HCT116 (cell line): Measurements from ENCODE around the gene LMOD3. TPM values are rescaled to one million over a fixed set of nuclear protein-coding genes. Genes with fewer than 3 reads are reported as not detected.

Experiments
- ATAC-seq: fragments of 200-7000 bp; cut with Tn5 transposase; 2 replicates; pipeline ENCODE4 v1.9.1; 2020; ENCODE audit warnings: mild to moderate bottlenecking, moderate library complexity
- BruUV-seq: library from RNA; stranded (reverse); fragments of 400-500 nt; replicated peaks from 2 replicates; lab custom pipeline; 2021; lab: Mats Ljungman, UMichigan
- CTCF ChIA-PET: fragments of 300-600 bp; sonication (Branson Sonifier 250); formaldehyde crosslinking; loops from one replicate; lab custom pipeline; 2021; ENCODE audit warnings: antibody characterized with exemption; lab: Charles Lee
- POLR2A ChIA-PET: fragments of 300-600, 350-600 bp; sonication (Branson Sonifier 250); formaldehyde crosslinking; loops from one replicate; lab custom pipeline; 2021; ENCODE audit warnings: antibody characterized with exemption; lab: Charles Lee
- RAD21 ChIA-PET, 2 experiments: fragments of 300-600 bp; sonication (Branson Sonifier 250); formaldehyde crosslinking; loops; one replicate each; lab custom pipeline; 2023; ENCODE audit warnings: low total read pairs in 2 of 2; ENCODE audit not compliant: uncharacterized antibody in 2 of 2, unreplicated experiment in 2 of 2, low non-redundant PET in 1 of 2; lab: Charles Lee
- DNase-seq: peaks from one replicate; pipeline ENCODE4 v3.0.0-alpha.2; 2010; ENCODE audit warnings: low read depth, low spot score
- H2AFZ ChIP-seq: fragments of 200-600 bp; shearing (Covaris generic), sonication (generic); 2 replicates; pipeline ENCODE4 v1.6.1; 2017; ENCODE audit warnings: low read depth, mixed run types, mixed read lengths, antibody characterized with exemption, low read length; ENCODE audit not compliant: poor library complexity, severe bottlenecking
- H3K27ac ChIP-seq: 2 replicates; pipeline ENCODE4 v1.5.1; 2012; ENCODE audit warnings: low read depth, low read length
- H3K27me3 ChIP-seq: fragments of 200-600 bp; sonication (generic); 2 replicates; pipeline ENCODE4 v1.6.1; 2016; ENCODE audit warnings: mixed run types, low read length, mixed read lengths; ENCODE audit not compliant: insufficient read depth
- H3K36me3 ChIP-seq, 2 experiments: fragments of 200-500 bp in 1 of 2; fragments of 200-600 bp in 1 of 2; sonication (Bioruptor generic) in 1 of 2; sonication (generic) in 1 of 2; 2 replicates each; pipeline versions ENCODE4 v1.5.1 to v1.6.1; 2014 to 2016; ENCODE audit warnings: low read length in 2 of 2, inconsistent platforms in 1 of 2, mixed read lengths in 1 of 2, mixed run types in 1 of 2; ENCODE audit not compliant: insufficient read depth in 2 of 2, control insufficient read depth in 1 of 2
- H3K4me1 ChIP-seq, 2 experiments: fragments of 200-600 bp in 1 of 2; sonication (generic) in 1 of 2; 2 replicates each; pipeline versions ENCODE4 v1.5.1 to v1.6.1; 2012 to 2017; ENCODE audit warnings: low read length in 2 of 2, inconsistent platforms in 1 of 2, mild to moderate bottlenecking in 1 of 2, mixed read lengths in 1 of 2, mixed run types in 1 of 2, moderate library complexity in 1 of 2; ENCODE audit not compliant: insufficient read depth in 2 of 2, control insufficient read depth in 1 of 2
- H3K4me2 ChIP-seq: fragments of 200-600 bp; sonication (generic); 2 replicates; pipeline ENCODE4 v1.6.1; 2017; ENCODE audit warnings: mixed run types, low read length, mixed read lengths
- H3K4me3 ChIP-seq, 2 experiments: fragments of 200-600 bp in 1 of 2; sonication (generic) in 1 of 2; replicated peaks in 1 of 2; 2 replicates each; pipeline ENCODE4 v1.5.1; 2011 to 2016; ENCODE audit warnings: low read length in 2 of 2, control low read depth in 1 of 2, low read depth in 1 of 2, mild to moderate bottlenecking in 1 of 2, mixed read lengths in 1 of 2, mixed run types in 1 of 2
- H3K79me2 ChIP-seq: fragments of 200-600 bp; sonication (generic); 2 replicates; pipeline ENCODE4 v1.6.1; 2017; ENCODE audit warnings: mild to moderate bottlenecking, mixed run types, low read length, moderate library complexity, mixed read lengths; ENCODE audit not compliant: insufficient read depth
- H3K9ac ChIP-seq: fragments of 200-600 bp; sonication (generic); 2 replicates; pipeline ENCODE4 v1.6.1; 2016; ENCODE audit warnings: low read length, mixed read lengths
- H3K9me2 ChIP-seq: fragments of 200-600 bp; sonication (generic), shearing (Covaris generic); 2 replicates; pipeline ENCODE4 v1.6.1; 2017; ENCODE audit warnings: mixed run types, mild to moderate bottlenecking, moderate library complexity; ENCODE audit not compliant: insufficient read depth
- H3K9me3 ChIP-seq, 2 experiments: fragments of 200-500 bp in 1 of 2; fragments of 200-600 bp in 1 of 2; sonication (Bioruptor generic) in 1 of 2; sonication (generic) in 1 of 2; 2 replicates each; pipeline ENCODE4 v1.6.1; 2014 to 2017; ENCODE audit warnings: low read length in 2 of 2, mixed read lengths in 2 of 2, inconsistent platforms in 1 of 2, low read depth in 1 of 2, mild to moderate bottlenecking in 1 of 2, mixed run types in 1 of 2, moderate library complexity in 1 of 2; ENCODE audit not compliant: control insufficient read depth in 1 of 2, insufficient read depth in 1 of 2
- H4K20me1 ChIP-seq: fragments of 200-600 bp; sonication (generic), shearing (Covaris generic); 2 replicates; pipeline ENCODE4 v1.6.1; 2017; ENCODE audit warnings: mixed run types, mild to moderate bottlenecking, moderate library complexity; ENCODE audit not compliant: insufficient read depth
- JUND ChIP-seq: IDR thresholded peaks from 2 replicates; pipeline ENCODE4 v1.6.1; 2012
- MAX ChIP-seq: IDR thresholded peaks from 2 replicates; pipeline ENCODE4 v1.6.1; 2012
- SIN3A ChIP-seq: IDR thresholded peaks from 2 replicates; pipeline ENCODE4 v1.6.1; 2012; ENCODE audit warnings: low read depth
- SP1 ChIP-seq: IDR thresholded peaks from 2 replicates; pipeline ENCODE4 v1.6.1; 2012; ENCODE audit warnings: low read depth
- YY1 ChIP-seq: IDR thresholded peaks from 2 replicates; pipeline ENCODE4 v1.6.1; 2011; ENCODE audit warnings: low read length, low read depth, moderate library complexity, mild to moderate bottlenecking; ENCODE audit not compliant: insufficient replicate concordance; ENCODE audit errors: extremely low read depth
- ZNF274 ChIP-seq: fragments of 200-500 bp; sonication (Bioruptor generic); IDR thresholded peaks from 2 replicates; pipeline ENCODE4 v1.6.1; 2014; ENCODE audit warnings: mild to moderate bottlenecking, low read depth, low read length, inconsistent platforms
- intact Hi-C: fragments of 100-400 bp; cut with micrococcal nuclease; formaldehyde crosslinking; loops from 2 replicates; pipeline ENCODE4 v1.10.0; 2022
- total RNA-seq: library from RNA; stranded (reverse); gene quantifications from one replicate; pipeline ENCODE4 v1.2.1, GENCODE V29; 2021; ENCODE audit not compliant: unreplicated experiment
- TF ChIP-seq, protein P1 (sequence below), 3 experiments: fragments of 200-600 bp in 1 of 3; sonication (generic) in 1 of 3; IDR thresholded peaks in 2 of 3; conservative IDR thresholded peaks in 1 of 3; 2 replicates each; pipeline ENCODE4 v1.5.1; 2012 to 2017; ENCODE audit warnings: low read depth in 2 of 3, low read length in 2 of 3, antibody characterized with exemption in 1 of 3, borderline replicate concordance in 1 of 3, control low read depth in 1 of 3, mild to moderate bottlenecking in 1 of 3, mixed read lengths in 1 of 3, mixed run types in 1 of 3, moderate library complexity in 1 of 3; ENCODE audit not compliant: insufficient read depth in 1 of 3

Gene LMOD3
- total RNA-seq, 1 experiment from 2014 or later, result not detected

DNA sequence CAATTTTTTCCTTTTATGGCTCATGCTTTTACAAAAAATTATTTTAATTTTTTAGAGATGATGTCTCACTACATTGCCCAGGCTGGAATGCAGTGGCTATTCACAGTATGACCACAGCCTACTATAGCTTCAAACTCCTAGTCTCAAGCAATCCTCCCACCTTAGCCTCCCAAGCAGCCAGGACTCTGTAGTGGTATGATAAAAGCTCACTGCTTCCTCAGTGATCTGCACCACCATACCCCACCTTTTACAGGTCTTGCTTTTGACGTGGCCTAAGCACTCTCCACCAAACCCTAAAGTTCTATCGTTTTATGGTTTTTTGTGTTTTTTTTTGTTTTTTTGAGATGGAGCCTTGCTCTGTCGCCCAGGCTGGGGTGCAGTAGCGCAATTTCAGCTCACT, 56.3 kb downstream of the LMOD3 start:
- no peak for DNase-seq
- H4K20me1 ChIP-seq, result no peaks in the 10 kb centered on the region
- intact Hi-C loops, result no loop called here
- BruUV-seq, result no TSS peak
- POLR2A ChIA-PET, result no interaction called here
- H3K4me3 ChIP-seq, result no peak overlapping the region
- RAD21 ChIA-PET, result no interaction called here
- no peak overlapping the region for H2AFZ ChIP-seq
- peaks cover 0 to 8% of the 10 kb centered on the region in 2 experiments; a peak in 2 of 4 replicates for H3K4me1 ChIP-seq
- H3K27me3 ChIP-seq, result no peaks in the 10 kb centered on the region
- no peaks in the 10 kb centered on the region for H3K9me3 ChIP-seq
- no peaks in the 10 kb centered on the region for H3K9me2 ChIP-seq
- no peaks in the 10 kb centered on the region for H3K79me2 ChIP-seq
- H3K27ac ChIP-seq, result no peak overlapping the region
- TF ChIP-seq YY1 (no peak), MAX (no peak), ZNF274 (no peak), JUND (no peak), SP1 (no peak), SIN3A (no peak)
- TF ChIP-seq, protein P1, sequence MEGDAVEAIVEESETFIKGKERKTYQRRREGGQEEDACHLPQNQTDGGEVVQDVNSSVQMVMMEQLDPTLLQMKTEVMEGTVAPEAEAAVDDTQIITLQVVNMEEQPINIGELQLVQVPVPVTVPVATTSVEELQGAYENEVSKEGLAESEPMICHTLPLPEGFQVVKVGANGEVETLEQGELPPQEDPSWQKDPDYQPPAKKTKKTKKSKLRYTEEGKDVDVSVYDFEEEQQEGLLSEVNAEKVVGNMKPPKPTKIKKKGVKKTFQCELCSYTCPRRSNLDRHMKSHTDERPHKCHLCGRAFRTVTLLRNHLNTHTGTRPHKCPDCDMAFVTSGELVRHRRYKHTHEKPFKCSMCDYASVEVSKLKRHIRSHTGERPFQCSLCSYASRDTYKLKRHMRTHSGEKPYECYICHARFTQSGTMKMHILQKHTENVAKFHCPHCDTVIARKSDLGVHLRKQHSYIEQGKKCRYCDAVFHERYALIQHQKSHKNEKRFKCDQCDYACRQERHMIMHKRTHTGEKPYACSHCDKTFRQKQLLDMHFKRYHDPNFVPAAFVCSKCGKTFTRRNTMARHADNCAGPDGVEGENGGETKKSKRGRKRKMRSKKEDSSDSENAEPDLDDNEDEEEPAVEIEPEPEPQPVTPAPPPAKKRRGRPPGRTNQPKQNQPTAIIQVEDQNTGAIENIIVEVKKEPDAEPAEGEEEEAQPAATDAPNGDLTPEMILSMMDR (IDR thresholded peaks at IDR 0.05 in 2 of 3, conservative IDR thresholded peaks at IDR 0.05 in 1 of 3; ENCODE audit: borderline replicate concordance in 1 of 3, insufficient read depth in 1 of 3, low read depth in 2 of 3, low read length in 2 of 3), result no peak
- ATAC-seq, result no peak
- H3K36me3 ChIP-seq, result peaks cover 6 to 18% of the 10 kb centered on the region in 2 experiments; a peak in 2 of 4 replicates
- no peak overlapping the region for H3K9ac ChIP-seq
- H3K4me2 ChIP-seq, result no peak overlapping the region
- CTCF ChIA-PET, result no interaction called here
